Skeletal muscle satellite cell (primary cell): Measurements from ENCODE around the gene ORAI3. TPM values are rescaled to one million over a fixed set of nuclear protein-coding genes. Genes with fewer than 3 reads are reported as not detected.

Source experiments
- H3K27me3 ChIP-seq: 2 replicates; pipeline ENCODE4 v1.7.0; 2013; ENCODE audit warnings: low read length; ENCODE audit not compliant: control insufficient read depth, insufficient read depth
- H3K36me3 ChIP-seq: 2 replicates; pipeline ENCODE4 v1.7.0; 2013; ENCODE audit warnings: mild to moderate bottlenecking, control low read depth, low read length; ENCODE audit not compliant: insufficient read depth
- H3K4me1 ChIP-seq: 2 replicates; pipeline ENCODE4 v1.7.0; 2013; ENCODE audit warnings: low read length; ENCODE audit not compliant: control insufficient read depth, insufficient read depth
- H3K4me2 ChIP-seq: 2 replicates; pipeline ENCODE4 v1.7.0; 2013; ENCODE audit warnings: mild to moderate bottlenecking, low read length
- H3K4me3 ChIP-seq: 2 replicates; pipeline ENCODE4 v1.7.0; 2013; ENCODE audit warnings: low read length
- H3K9ac ChIP-seq: 2 replicates; pipeline ENCODE4 v1.7.0; 2013; ENCODE audit warnings: mild to moderate bottlenecking, low read depth, low read length, moderate library complexity
- H3K9me3 ChIP-seq: replicated peaks from 2 replicates; pipeline ENCODE4 v1.7.0; 2013; ENCODE audit warnings: mild to moderate bottlenecking, control low read depth, low read length
- total RNA-seq: library from RNA; depleted of rRNA; stranded (reverse); fragments of >200 nt; gene quantifications from 2 replicates; pipeline ENCODE4 v1.2.3, GENCODE V29; 2012; rRNA removed

Gene ORAI3
- total RNA-seq, result 21.4 and 28.1 TPM in 2 replicates

DNA sequence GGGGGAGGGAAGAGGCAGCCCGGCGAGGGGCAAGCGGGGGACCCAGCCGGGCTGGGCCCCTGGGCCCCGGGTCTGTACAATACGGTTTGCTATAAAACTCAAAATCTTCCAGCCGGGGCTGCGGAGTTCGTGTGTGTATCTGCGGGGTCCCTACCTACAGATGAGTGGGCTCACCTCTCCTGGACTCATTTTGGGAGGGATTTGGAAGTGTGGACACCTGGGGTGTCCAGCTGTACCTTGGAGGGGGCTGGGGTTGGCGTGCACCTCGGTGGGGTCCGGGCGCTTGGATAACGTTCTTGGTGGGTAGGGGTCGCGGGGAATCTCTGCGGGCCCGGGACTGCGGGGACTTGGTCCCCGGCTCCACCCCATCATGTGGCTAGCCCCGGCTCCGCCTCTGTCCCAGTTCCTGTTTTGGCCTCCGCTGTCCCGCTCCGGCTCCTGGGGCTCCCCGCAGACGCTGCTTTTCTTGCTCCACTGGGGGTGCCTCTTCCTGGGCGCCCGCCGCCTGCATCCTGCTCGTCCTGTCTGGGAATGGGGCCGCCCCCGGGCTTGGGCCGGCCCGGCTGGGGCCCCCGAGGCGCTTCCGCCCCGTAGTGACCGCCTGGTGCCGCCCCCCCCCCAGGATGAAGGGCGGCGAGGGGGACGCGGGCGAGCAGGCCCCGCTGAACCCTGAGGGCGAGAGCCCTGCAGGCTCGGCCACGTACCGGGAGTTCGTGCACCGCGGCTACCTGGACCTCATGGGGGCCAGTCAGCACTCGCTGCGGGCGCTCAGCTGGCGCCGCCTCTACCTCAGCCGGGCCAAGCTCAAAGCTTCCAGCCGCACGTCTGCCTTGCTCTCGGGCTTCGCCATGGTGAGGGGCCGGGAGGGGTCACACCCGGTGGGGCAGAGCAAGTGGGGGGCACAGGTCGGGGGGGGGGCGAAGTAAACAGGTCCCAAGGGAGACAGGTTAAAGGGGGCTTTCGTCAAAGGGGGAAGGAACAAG lies at the start of gene ORAI3:
Gene ORAI3, plus strand, starts transcription at position 402 of the 983 bp plus-strand sequence. Its CDS starts 222 bp downstream, at position 624.
- H3K4me3 ChIP-seq, result peak within 1 kb of the TSS; percentile 76
- H3K36me3 ChIP-seq, result peaks cover 11% of the 10 kb centered on the region
- no peaks in the 10 kb centered on the region for H3K27me3 ChIP-seq
- peak within 1 kb of the TSS; percentile 85 for H3K9ac ChIP-seq
- no peaks in the 10 kb centered on the region for H3K9me3 ChIP-seq
- H3K4me2 ChIP-seq, result peak within 1 kb of the TSS; percentile 98
- peaks cover 22% of the 10 kb centered on the region for H3K4me1 ChIP-seq

DNA sequence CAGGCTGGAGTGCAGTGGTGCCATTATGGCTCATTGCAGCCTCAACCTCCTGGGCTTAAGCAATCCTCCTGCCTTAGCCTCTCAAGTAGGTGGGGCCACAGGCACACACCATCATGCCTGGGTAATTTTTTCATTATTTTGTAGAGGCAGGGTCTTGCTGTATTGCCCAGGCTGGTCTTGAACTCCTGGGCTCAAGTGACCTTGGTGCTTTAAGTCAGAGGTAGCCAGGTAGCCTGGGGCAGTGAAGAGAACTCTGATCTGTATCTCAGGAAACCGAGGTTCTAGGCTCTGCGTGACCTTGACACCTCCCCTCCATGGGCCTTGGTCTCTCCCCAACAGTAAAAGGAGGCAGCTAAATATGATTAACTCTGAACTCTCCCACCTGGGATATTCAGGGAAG lies 49.1 kb upstream of the ORAI3 start:
- no peaks in the 10 kb centered on the region for H3K9me3 ChIP-seq
- H3K4me3 ChIP-seq, result no peak overlapping the region
- no peak overlapping the region for H3K4me2 ChIP-seq
- no peaks in the 10 kb centered on the region for H3K36me3 ChIP-seq
- H3K9ac ChIP-seq, result no peak overlapping the region
- H3K27me3 ChIP-seq, result no peaks in the 10 kb centered on the region
- peaks cover 39% of the 10 kb centered on the region for H3K4me1 ChIP-seq

DNA sequence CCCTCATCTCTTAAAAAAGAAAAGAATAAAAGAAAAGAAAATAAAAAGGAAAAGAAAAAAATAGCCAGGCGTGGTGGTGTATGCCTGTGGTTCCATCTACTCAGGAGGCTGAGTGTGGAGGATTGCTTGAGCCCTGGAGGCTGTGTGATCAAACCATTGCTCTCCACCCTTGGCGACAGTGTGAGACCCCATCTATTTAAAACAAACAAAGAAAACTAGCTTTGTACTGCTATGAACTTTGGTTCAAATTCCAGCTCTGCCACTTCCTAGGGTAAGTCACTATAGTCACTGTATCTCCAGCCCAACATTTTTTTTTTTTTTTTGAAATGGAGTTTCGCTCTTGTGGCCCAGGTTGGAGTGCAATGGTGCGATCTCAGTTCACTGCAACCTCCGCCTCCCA lies 48.3 kb upstream of the ORAI3 start:
- H3K4me2 ChIP-seq, result no peak overlapping the region
- H3K4me3 ChIP-seq, result no peak overlapping the region
- no peaks in the 10 kb centered on the region for H3K27me3 ChIP-seq
- no peaks in the 10 kb centered on the region for H3K36me3 ChIP-seq
- no peak overlapping the region for H3K9ac ChIP-seq
- peaks cover 32% of the 10 kb centered on the region for H3K4me1 ChIP-seq
- H3K9me3 ChIP-seq, result no peaks in the 10 kb centered on the region

DNA sequence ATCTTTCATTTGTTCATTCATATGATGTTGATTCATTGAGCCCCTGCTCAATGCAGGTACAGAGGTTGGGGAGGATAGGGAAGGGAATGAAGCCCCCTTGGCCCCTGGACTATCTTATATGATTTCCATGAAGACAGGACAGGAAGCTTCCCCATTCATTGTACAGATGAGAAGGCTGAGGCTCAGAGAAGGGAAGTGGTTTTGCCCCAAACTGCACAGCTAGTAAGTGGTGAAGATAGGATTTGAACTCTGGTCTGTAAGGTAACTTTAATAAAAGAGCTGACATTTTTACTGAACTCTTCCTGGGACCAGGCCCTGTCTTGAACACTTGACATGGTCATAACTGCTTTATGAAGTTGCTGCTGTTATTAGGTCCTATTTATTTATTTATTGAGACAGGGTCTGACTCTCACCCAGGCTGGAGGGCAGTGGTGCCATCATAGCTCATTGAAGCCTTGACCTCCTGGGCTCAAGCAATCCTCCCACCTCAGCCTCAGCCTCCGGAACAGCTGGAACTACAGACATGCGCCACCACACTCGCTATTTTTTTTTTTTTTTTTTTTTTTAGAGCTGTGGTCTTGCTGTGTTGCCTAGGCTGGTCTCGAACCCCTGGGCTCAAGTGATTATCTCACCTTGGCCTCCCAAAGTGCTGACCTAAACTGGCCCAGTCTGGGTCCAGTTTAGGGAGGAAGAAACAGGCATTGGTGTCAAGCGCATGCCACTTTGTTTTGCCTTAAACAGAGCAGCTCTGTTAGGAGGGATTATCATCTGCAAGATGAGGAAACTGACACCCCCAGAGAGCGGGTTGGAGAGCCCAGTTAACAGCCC lies 47.5 kb upstream of the ORAI3 start:
- Histone ChIP-seq H3K4me3 (peak overlapping the region; percentile 75), H3K9ac (peak overlapping the region; percentile 89), H3K4me2 (peak overlapping the region; percentile 72), H3K36me3 (no peaks in the 10 kb centered on the region), H3K27me3 (no peaks in the 10 kb centered on the region), H3K9me3 (no peaks in the 10 kb centered on the region), H3K4me1 (peaks cover 24% of the 10 kb centered on the region)

DNA sequence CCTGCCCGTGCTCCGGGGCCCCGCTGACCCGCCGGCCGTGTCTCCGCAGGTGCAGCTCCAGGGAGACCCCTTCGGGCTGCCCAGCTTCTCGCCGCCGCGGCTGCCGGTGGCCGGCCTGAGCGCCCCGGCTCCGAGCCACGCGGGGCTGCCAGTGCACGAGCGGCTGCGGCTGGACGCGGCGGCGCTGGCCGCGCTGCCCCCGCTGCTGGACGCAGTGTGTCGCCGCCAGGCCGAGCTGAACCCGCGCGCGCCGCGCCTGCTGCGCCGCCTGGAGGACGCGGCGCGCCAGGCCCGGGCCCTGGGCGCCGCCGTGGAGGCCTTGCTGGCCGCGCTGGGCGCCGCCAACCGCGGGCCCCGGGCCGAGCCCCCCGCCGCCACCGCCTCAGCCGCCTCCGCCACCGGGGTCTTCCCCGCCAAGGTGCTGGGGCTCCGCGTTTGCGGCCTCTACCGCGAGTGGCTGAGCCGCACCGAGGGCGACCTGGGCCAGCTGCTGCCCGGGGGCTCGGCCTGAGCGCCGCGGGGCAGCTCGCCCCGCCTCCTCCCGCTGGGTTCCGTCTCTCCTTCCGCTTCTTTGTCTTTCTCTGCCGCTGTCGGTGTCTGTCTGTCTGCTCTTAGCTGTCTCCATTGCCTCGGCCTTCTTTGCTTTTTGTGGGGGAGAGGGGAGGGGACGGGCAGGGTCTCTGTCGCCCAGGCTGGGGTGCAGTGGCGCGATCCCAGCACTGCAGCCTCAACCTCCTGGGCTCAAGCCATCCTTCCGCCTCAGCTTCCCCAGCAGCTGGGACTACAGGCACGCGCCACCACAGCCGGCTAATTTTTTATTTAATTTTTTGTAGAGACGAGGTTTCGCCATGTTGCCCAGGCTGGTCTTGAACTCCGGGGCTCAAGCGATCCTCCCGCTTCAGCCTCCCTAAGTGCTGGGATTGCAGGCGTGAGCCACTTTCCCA lies 46.6 kb upstream of the ORAI3 start:
- no peaks in the 10 kb centered on the region for H3K36me3 ChIP-seq

DNA sequence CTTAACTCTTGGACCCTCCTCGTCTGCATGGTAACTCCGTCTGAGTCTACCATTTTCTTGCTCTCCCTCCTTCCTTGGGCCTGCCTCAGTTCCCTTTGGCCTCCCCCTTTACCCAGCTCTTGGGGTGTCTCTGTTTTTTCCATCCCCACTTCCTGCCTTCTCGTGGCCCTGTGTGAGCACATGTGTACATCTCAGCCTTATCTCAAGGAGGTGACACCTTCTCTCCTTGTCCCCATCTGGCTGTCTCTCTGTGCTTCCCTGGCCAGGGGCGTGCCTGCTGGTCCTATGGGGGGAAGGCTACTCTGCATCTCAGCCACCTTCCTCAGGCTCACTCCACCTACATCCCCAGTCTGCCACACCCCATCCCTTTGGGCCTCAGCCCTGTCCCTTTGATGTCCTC lies 45.9 kb upstream of the ORAI3 start:
- H3K4me2 ChIP-seq, result peak overlapping the region; percentile 72
- H3K9me3 ChIP-seq, result no peaks in the 10 kb centered on the region
- no peaks in the 10 kb centered on the region for H3K27me3 ChIP-seq
- H3K4me3 ChIP-seq, result no peak overlapping the region
- peaks cover 15% of the 10 kb centered on the region for H3K4me1 ChIP-seq
- H3K9ac ChIP-seq, result no peak overlapping the region
- H3K36me3 ChIP-seq, result no peaks in the 10 kb centered on the region

More for the DNA sequence above, 46.6 kb upstream of the ORAI3 start:
- no peaks in the 10 kb centered on the region for H3K9me3 ChIP-seq
- H3K9ac ChIP-seq, result peak overlapping the region; percentile 89
- peak overlapping the region; percentile 75 for H3K4me3 ChIP-seq
- H3K4me1 ChIP-seq, result peaks cover 17% of the 10 kb centered on the region
- H3K4me2 ChIP-seq, result peak overlapping the region; percentile 72
- H3K27me3 ChIP-seq, result no peaks in the 10 kb centered on the region

DNA sequence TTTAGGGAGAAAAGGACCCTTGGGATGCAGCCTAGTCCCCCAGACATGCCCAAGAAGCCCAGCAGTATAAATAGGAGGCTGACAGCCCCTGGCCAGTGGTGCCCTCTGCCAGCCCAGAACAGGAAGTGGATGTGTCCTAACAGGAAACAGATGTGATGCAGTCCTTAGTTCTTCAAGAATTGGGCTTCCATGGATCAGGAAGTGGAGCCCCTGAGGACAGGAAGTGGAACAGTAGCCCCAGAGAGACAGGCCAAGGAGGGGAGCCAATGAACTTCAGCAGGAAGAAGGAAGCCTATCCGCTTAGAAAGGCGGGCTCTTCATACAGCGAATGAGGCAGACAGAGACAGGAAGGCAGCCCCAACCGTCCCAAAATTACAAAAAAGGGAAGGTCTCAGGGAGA lies 45.3 kb upstream of the ORAI3 start:
- peaks cover 15% of the 10 kb centered on the region for H3K4me1 ChIP-seq
- no peaks in the 10 kb centered on the region for H3K9me3 ChIP-seq
- no peak overlapping the region for H3K9ac ChIP-seq
- H3K4me3 ChIP-seq, result no peak overlapping the region
- no peak overlapping the region for H3K4me2 ChIP-seq
- H3K36me3 ChIP-seq, result no peaks in the 10 kb centered on the region
- H3K27me3 ChIP-seq, result no peaks in the 10 kb centered on the region

DNA sequence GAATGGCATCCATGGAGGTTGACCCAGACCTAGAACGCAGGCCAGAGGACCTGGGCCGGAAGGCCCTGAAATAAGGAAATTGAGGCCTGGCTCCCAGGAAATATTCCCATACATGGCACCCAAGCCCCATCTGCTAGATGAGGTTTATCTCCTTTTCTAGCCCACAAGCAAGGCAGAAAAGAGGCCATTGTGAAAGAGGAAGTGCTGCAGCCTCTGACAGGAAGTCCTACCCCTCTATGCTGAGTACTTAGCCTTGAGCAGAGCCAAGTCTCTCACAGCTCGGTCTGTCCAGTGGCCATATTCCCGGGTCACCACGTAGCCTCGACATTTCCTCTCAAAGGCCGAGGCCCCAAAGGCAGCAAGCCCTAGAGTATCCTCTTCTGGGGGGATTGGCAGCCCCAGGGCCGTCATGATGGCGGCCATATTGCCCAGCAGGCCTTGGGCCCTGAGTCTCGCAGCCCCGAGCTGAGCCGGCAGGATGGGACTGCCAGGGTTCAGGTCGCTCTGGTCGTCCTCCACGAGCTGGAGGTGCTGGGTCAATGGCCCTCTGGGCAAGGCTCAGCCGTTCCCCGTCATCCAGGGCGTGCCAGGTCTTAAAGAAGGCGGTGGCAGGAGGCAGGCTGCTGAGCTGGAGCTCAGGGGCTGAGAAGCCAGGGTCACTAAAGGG lies 44.6 kb upstream of the ORAI3 start:
- Histone ChIP-seq H3K27me3 (no peaks in the 10 kb centered on the region), H3K4me3 (no peak overlapping the region), H3K9me3 (no peaks in the 10 kb centered on the region), H3K9ac (no peak overlapping the region), H3K4me2 (no peak overlapping the region), H3K36me3 (no peaks in the 10 kb centered on the region), H3K4me1 (peaks cover 15% of the 10 kb centered on the region)

DNA sequence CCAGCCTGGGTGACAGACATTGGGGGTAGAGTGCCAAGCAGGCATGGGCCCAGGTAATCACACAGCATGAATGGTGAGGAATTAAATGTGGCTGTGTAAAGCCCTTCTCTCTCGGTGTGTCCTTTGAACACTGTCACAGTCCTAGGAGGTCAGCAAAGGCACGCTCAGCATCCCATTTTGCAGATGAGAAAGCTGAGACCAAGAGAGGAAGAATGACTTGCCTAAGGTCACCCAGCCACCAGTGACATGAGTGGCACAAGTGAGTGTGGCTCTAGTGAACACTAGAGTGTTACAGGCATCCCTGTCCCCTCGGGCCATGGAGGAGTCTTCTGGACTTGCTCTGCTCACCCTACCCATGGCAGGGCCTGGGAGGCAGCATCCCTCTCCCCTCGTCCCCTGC lies 41.8 kb upstream of the ORAI3 start:
- Histone ChIP-seq H3K4me3 (no peak overlapping the region), H3K4me1 (peaks cover 4% of the 10 kb centered on the region), H3K9ac (no peak overlapping the region), H3K36me3 (no peaks in the 10 kb centered on the region), H3K9me3 (no peaks in the 10 kb centered on the region), H3K27me3 (no peaks in the 10 kb centered on the region), H3K4me2 (no peak overlapping the region)

DNA sequence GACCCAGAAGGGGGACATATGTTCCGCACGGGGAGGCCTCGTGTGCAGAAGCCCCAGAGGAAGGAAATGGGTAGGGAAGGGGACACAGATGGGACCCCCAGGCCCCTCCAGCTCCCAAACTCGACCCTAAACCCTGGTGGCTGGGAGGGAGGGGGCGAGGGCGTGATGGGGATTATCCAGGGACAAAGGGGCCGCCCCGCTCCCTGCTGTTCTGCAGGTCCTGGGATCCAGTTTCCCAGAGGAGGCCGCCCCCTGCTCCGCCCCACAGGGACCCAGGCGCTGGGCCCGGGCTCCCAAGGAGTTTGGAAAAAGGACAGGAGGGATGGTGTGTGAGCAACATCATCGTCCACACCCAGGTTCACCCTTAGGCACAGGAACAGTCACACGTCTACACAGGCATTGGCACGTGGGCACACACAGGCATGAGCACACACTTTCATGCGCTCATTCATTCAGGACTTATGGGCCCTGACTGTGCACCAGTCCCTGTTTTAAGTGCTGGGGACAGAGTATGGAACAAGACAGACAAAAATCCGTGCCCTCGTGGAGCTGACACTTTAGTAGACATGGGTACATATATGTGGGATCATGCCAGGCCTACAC lies 38.3 kb upstream of the ORAI3 start:
- Histone ChIP-seq H3K36me3 (no peaks in the 10 kb centered on the region), H3K4me1 (no peaks in the 10 kb centered on the region), H3K4me3 (no peak overlapping the region), H3K27me3 (no peaks in the 10 kb centered on the region), H3K9ac (no peak overlapping the region), H3K9me3 (no peaks in the 10 kb centered on the region), H3K4me2 (no peak overlapping the region)
